A673 (cell line): ENCODE data around the gene ARSB. TPM values are rescaled to one million over a fixed set of nuclear protein-coding genes. Genes with fewer than 3 reads are reported as not detected.

Source experiments
- Bru-seq: library from RNA; stranded (reverse); fragments of 400-500 nt; gene quantifications from one replicate; lab custom pipeline; 2021; lab: Mats Ljungman, UMichigan
- BruChase-seq, 2 experiments: library from RNA; stranded (reverse); fragments of 400-500 nt; gene quantifications; one replicate each; lab custom pipeline; 2021; lab: Mats Ljungman, UMichigan
- BruUV-seq: library from RNA; stranded (reverse); fragments of 400-500 nt; replicated peaks from 2 replicates; lab custom pipeline; 2021; lab: Mats Ljungman, UMichigan
- CTCF ChIA-PET: fragments of 300-600 bp; sonication (Branson Sonifier 250); formaldehyde crosslinking; loops from one replicate; lab custom pipeline; 2022; ENCODE audit warnings: antibody characterized with exemption; lab: Charles Lee
- POLR2A ChIA-PET: fragments of 300-600 bp; sonication (Branson Sonifier 250); formaldehyde crosslinking; loops from one replicate; lab custom pipeline; 2022; ENCODE audit warnings: antibody characterized with exemption; ENCODE audit not compliant: low non-redundant PET; lab: Charles Lee
- DNase-seq: peaks from one replicate; pipeline ENCODE4 v3.0.0-alpha.2; 2015; ENCODE audit warnings: low spot score
- H3K27ac ChIP-seq: fragments of 200-600 bp; sonication (generic); 2 replicates; pipeline ENCODE4 v1.5.1; 2016; ENCODE audit warnings: mixed run types, low read depth, mild to moderate bottlenecking, mixed read lengths, antibody characterized with exemption, low read length; ENCODE audit not compliant: poor library complexity, severe bottlenecking
- H3K27me3 ChIP-seq: fragments of 200-600 bp; sonication (generic); replicated peaks from 2 replicates; pipeline ENCODE4 v1.6.1; 2017; ENCODE audit warnings: mixed run types, low read depth, mild to moderate bottlenecking, mixed read lengths, antibody characterized with exemption, low read length; ENCODE audit not compliant: insufficient read depth, poor library complexity
- H3K36me3 ChIP-seq: fragments of 200-600 bp; sonication (generic); 2 replicates; pipeline ENCODE4 v1.6.1; 2016; ENCODE audit warnings: mixed run types, mild to moderate bottlenecking, mixed read lengths, antibody characterized with exemption, low read length; ENCODE audit not compliant: insufficient read depth, poor library complexity, severe bottlenecking
- H3K4me1 ChIP-seq: fragments of 200-600 bp; sonication (generic); 2 replicates; pipeline ENCODE4 v1.6.1; 2017; ENCODE audit warnings: mixed run types, mild to moderate bottlenecking, mixed read lengths, antibody characterized with exemption, low read length; ENCODE audit not compliant: insufficient read depth, poor library complexity, severe bottlenecking
- H3K4me3 ChIP-seq: fragments of 200-600 bp; sonication (generic); 2 replicates; pipeline ENCODE4 v1.5.1; 2016; ENCODE audit warnings: low read depth, mixed run types, mild to moderate bottlenecking, mixed read lengths, low read length; ENCODE audit not compliant: poor library complexity, severe bottlenecking
- H3K9me3 ChIP-seq: fragments of 200-600 bp; sonication (generic); 2 replicates; pipeline ENCODE4 v1.6.1; 2016; ENCODE audit warnings: mixed run types, low read depth, mild to moderate bottlenecking, mixed read lengths, antibody characterized with exemption, low read length; ENCODE audit not compliant: poor library complexity, severe bottlenecking
- EZH2 ChIP-seq: fragments of 200-600 bp; sonication (generic); IDR thresholded peaks from 2 replicates; pipeline ENCODE4 v1.6.1; 2017; ENCODE audit warnings: borderline replicate concordance, low read depth, mild to moderate bottlenecking, mixed read lengths, antibody characterized with exemption, low read length; ENCODE audit not compliant: poor library complexity, severe bottlenecking
- intact Hi-C: fragments of 100-400 bp; cut with micrococcal nuclease; formaldehyde crosslinking; loops from one replicate; pipeline ENCODE4 v1.10.0; 2022; ENCODE audit not compliant: unreplicated experiment
- long read RNA-seq: library from polyadenylated mRNA; stranded (forward); transcript quantifications from one replicate; pipeline ENCODE4 v2.0.0, GENCODE V29; 2022
- total RNA-seq: library from RNA; stranded (reverse); gene quantifications from 2 replicates; pipeline ENCODE4 v1.2.3, GENCODE V29; 2021
- TF ChIP-seq, protein P1 (sequence below): fragments of 300-800, 200-600 bp; sonication (generic); conservative IDR thresholded peaks from 2 replicates; pipeline ENCODE4 v1.5.1; 2017; ENCODE audit warnings: low read depth, mild to moderate bottlenecking, antibody characterized with exemption, low read length, moderate library complexity, mixed read lengths

ARSB gene
- total RNA-seq = 16.8 and 17.7 TPM in 2 replicates
- percentile 58 among the genes with signal in this experiment for Bru-seq, nascent RNA
- percentile 49 among the genes with signal in this experiment for BruChase-seq, experiment 1, labeled RNA remaining after a 2-hour chase
- BruChase-seq, experiment 2, labeled RNA remaining after a 6-hour chase = percentile 51 among the genes with signal in this experiment
- long read RNA-seq, full-length matches to known transcripts = 19 of 30 reads
- long read RNA-seq, partial matches to known transcripts = 6 of 30 reads
- long read RNA-seq, other reads (novel, unspliced or antisense) = 5 of 30 reads

DNA sequence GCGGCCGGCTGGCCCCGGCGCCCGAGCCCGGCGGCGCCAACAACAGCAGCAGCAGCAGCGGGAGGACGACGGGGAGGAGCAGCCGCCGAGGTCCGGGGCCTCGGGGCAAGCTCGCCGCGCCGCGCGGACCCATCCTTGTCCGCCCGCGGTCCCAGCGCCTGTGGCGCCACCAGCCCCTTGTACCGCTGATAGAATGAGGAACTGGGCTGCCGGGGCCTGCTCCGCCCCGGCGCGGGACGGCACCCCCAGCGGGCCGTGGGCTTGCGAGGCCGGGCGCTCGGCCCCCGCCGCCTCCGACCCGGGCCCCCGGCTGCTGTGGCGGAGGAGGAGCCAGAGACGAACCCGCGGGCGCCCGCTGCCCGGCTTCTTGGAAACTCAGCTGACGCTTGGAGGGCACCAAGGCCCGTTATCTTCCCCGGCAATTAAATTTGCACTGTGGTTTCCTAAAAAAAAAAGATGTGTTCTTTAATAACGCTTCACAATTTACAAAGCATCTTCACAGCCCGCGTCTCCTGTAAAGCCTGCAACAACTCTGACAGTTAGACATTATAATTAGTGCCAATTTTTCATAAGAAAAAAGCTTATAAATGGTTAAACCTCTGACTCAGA, at the start of gene ARSB:
Gene ARSB, minus strand, starts transcription at position 195 of the 609 bp plus-strand sequence. Its CDS starts 62 bp downstream, at position 133.
- POLR2A ChIA-PET = interaction anchor here (0.5 kb wide), 1 partner anchor 1254 kb away, joined by 4 read pairs; no protein-coding TSS in a partner anchor
- intact Hi-C loops = no loop called here
- no peaks in the 10 kb centered on the region for H3K27me3 ChIP-seq
- H3K27ac ChIP-seq = peak within 1 kb of the TSS; percentile 80
- no peaks in the 10 kb centered on the region for H3K36me3 ChIP-seq
- no peak for TF ChIP-seq EZH2
- TF ChIP-seq, protein P1, sequence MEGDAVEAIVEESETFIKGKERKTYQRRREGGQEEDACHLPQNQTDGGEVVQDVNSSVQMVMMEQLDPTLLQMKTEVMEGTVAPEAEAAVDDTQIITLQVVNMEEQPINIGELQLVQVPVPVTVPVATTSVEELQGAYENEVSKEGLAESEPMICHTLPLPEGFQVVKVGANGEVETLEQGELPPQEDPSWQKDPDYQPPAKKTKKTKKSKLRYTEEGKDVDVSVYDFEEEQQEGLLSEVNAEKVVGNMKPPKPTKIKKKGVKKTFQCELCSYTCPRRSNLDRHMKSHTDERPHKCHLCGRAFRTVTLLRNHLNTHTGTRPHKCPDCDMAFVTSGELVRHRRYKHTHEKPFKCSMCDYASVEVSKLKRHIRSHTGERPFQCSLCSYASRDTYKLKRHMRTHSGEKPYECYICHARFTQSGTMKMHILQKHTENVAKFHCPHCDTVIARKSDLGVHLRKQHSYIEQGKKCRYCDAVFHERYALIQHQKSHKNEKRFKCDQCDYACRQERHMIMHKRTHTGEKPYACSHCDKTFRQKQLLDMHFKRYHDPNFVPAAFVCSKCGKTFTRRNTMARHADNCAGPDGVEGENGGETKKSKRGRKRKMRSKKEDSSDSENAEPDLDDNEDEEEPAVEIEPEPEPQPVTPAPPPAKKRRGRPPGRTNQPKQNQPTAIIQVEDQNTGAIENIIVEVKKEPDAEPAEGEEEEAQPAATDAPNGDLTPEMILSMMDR = no peak
- peaks cover 7% of the 10 kb centered on the region for H3K4me1 ChIP-seq
- no TSS peak for BruUV-seq
- CTCF ChIA-PET = interaction anchor here (0.6 kb wide), 2 partner anchors 12 to 56 kb away, joined by 3 to 8 read pairs; no protein-coding TSS in a partner anchor
- H3K9me3 ChIP-seq = no peaks in the 10 kb centered on the region
- DNase-seq = peak; percentile 66
- peak within 1 kb of the TSS; percentile 82 for H3K4me3 ChIP-seq

DNA sequence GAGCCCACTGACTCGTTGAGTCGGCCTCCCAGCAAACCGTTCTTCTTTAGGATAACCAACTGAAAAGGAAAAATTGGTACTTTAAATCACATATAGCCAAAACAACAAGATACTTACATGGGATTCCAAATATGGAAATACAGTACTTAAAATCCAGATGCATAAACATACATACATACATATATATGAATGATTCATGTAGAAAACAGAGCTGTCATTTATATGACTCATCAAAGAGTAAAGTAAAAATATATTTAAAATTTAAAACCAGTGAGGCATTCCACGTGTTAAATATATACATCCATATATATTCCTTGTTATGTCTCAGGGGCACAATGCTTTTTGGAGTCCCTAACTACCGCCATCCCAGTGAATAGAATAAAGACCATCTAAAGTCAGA, 47.7 kb upstream of the ARSB start:
- Histone ChIP-seq H3K9me3 (no peaks in the 10 kb centered on the region), H3K27me3 (no peaks in the 10 kb centered on the region), H3K27ac (no peak overlapping the region), H3K36me3 (no peaks in the 10 kb centered on the region), H3K4me3 (no peak overlapping the region), H3K4me1 (no peaks in the 10 kb centered on the region)
- intact Hi-C loops = no loop called here
- no peak for DNase-seq
- ChIA-PET CTCF (interaction anchor here (1.0 kb wide), 1 partner anchor 8 kb away, joined by 4 read pairs; no protein-coding TSS in a partner anchor), POLR2A (no interaction called here)
- TF ChIP-seq EZH2 = no peak
- TF ChIP-seq, protein P1 = no peak
- no TSS peak for BruUV-seq

DNA sequence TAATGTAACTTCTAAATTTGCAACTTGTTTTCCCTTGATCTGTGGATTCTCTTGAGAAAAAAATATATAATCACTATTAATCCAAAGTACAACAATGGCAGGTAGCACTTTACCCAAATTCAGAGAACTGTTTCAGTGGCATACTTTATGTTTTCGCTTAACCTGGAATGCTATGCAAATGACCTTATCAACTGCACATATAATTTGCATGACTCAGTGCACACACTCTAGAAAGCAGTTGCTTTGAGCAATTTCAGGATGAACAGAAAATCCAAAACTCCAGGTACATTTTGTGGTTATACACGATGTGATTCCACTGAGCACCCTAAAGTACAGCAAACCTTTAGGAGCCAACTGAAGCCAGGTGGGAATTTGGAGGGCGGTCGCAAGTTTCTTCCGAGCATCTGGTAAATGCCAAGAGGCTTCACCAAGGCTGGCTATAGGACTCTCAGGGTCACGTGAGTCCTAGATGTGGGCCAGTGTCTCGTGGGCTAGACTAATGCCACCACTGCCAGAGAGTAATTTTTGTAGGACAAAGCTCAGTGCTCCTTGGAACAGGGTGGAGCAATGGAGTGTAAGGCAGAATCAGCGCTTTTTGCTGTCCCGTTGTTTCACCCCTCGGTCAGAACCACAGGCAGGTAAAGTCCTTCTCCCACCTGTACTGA, 47.1 kb upstream of the ARSB start:
- no peak for DNase-seq
- BruUV-seq = no TSS peak
- Histone ChIP-seq H3K27ac (no peak overlapping the region), H3K4me1 (no peaks in the 10 kb centered on the region), H3K36me3 (no peaks in the 10 kb centered on the region), H3K27me3 (no peaks in the 10 kb centered on the region), H3K9me3 (no peaks in the 10 kb centered on the region), H3K4me3 (no peak overlapping the region)
- CTCF ChIA-PET = no interaction called here
- intact Hi-C loops = no loop called here
- POLR2A ChIA-PET = no interaction called here
- TF ChIP-seq EZH2 = no peak
